OCI-LY1 (cell line): ENCODE results near the gene DNAJC16.

Source experiments
- EZH2 ChIP-seq: fragments of 200-600 bp; sonication (generic), shearing (Covaris generic); IDR thresholded peaks from 2 replicates; pipeline ENCODE4 v1.8.0; 2017; ENCODE audit warnings: borderline replicate concordance, mixed run types, mild to moderate bottlenecking, antibody characterized with exemption, low read length, moderate library complexity, mixed read lengths
- TF ChIP-seq, protein P1 (sequence below): fragments of 200-600 bp; sonication (generic), shearing (Covaris generic); IDR thresholded peaks from 2 replicates; pipeline ENCODE4 v1.5.1; 2017; ENCODE audit warnings: mild to moderate bottlenecking, antibody characterized with exemption, low read length, moderate library complexity, mixed read lengths

DNA sequence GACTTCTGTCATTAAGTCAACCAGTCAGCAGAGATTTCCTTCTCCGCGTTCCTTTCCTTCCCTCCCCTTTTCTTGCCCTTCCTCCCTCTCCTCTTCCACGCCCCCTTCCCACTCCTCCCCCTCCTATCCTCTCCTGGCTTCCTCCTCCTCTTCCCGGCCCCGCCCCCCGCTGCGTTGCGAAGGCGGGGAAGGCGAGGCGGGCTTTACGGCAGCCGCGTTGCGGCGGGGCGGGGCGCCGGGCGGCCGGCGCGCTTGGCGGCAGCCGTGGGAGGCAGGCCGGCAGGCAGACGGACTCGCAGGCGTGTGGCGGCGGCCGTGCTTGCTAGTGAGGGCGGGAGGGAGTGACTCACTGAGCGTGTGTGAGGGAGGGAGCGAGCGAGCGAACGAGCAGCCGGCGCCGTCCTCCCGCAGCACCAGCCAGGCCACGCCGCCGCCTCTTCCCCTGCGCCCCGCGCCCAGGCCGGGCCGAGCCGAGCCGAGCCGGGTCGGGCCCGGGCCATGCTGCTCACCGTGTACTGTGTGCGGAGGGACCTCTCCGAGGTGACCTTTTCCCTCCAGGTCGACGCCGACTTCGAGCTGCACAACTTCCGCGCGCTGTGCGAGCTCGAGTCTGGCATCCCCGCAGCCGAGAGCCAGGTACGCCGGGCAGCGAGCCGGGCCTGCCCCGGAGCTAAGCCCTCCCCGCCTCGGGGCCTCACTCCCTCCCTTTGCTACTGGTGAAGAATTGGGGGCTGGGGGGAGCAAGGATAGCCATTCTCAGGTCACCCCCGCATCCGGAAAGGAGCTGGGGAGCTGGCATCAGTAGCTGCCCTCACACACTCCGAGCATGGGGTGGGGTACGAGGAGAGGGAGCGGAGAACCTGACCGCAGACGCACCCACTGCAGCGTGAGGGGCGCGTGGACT is 90.8 kb downstream of the DNAJC16 start, which contains the start of gene DDI2:
- TF ChIP-seq, protein P1, sequence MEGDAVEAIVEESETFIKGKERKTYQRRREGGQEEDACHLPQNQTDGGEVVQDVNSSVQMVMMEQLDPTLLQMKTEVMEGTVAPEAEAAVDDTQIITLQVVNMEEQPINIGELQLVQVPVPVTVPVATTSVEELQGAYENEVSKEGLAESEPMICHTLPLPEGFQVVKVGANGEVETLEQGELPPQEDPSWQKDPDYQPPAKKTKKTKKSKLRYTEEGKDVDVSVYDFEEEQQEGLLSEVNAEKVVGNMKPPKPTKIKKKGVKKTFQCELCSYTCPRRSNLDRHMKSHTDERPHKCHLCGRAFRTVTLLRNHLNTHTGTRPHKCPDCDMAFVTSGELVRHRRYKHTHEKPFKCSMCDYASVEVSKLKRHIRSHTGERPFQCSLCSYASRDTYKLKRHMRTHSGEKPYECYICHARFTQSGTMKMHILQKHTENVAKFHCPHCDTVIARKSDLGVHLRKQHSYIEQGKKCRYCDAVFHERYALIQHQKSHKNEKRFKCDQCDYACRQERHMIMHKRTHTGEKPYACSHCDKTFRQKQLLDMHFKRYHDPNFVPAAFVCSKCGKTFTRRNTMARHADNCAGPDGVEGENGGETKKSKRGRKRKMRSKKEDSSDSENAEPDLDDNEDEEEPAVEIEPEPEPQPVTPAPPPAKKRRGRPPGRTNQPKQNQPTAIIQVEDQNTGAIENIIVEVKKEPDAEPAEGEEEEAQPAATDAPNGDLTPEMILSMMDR, result no peak
- TF ChIP-seq EZH2, result no peak
